ENCODE data around the gene GPSM1. TPM values are rescaled to one million over a fixed set of nuclear protein-coding genes. Genes with fewer than 3 reads are reported as not detected.

The GPSM1 gene
- 123 TPM for total RNA-seq

GRCh38 chr9:136327304-136327974 is at the start of gene GPSM1:
GPSM1 (plus strand) TSS chr9:136327539; CDS start chr9:136327696, 157 bp downstream.

GRCh38 chr9:136303825-136304416 is 23.4 kb upstream of the GPSM1 start, which contains the start of gene CCDC187:
CCDC187 (minus strand) TSS chr9:136304094; CDS start chr9:136303830, 264 bp downstream.

GRCh38 chr9:136363106-136363948 is 36.0 kb downstream of the GPSM1 start, which contains the start of gene DNLZ:
DNLZ (minus strand) TSS chr9:136363744; CDS start chr9:136363714, 30 bp downstream.

GRCh38 chr9:136373300-136374182 is 46.2 kb downstream of the GPSM1 start, which contains the start of gene CARD9:
CARD9 (minus strand) TSS chr9:136373669; CDS start chr9:136372078, 1,591 bp downstream.

GRCh38 chr9:136400038-136400834 is 72.9 kb downstream of the GPSM1 start, which contains the start of gene SNAPC4:
SNAPC4 (minus strand) TSS chr9:136400170; CDS start chr9:136398428, 1,742 bp downstream.

Other genes with a start within 250 kb of the GPSM1 start
- gene NACC2, start 232.2 kb upstream of the GPSM1 start, total RNA-seq, result 6.3 TPM
- gene TMEM250, start 208.7 kb upstream of the GPSM1 start, total RNA-seq, result 26.6 TPM
- gene LHX3, start 122.4 kb upstream of the GPSM1 start, total RNA-seq, result not detected
- gene QSOX2, start 81.7 kb upstream of the GPSM1 start, total RNA-seq, result 13.8 TPM
- gene CCDC187, start 23.4 kb upstream of the GPSM1 start, total RNA-seq, result not detected
- gene DNLZ, start 36.2 kb downstream of the GPSM1 start, total RNA-seq, result 12.5 TPM
- gene CARD9, start 46.1 kb downstream of the GPSM1 start, total RNA-seq, result 0.63 TPM
- 12.2 TPM for gene SNAPC4, start 72.6 kb downstream of the GPSM1 start, total RNA-seq
- 36.3 TPM for gene ENTR1, start 83.1 kb downstream of the GPSM1 start, total RNA-seq
- 29.1 TPM for gene PMPCA, start 83.1 kb downstream of the GPSM1 start, total RNA-seq
- gene INPP5E, start 112.3 kb downstream of the GPSM1 start, total RNA-seq, result 19.7 TPM
- 29.7 TPM for gene SEC16A, start 155.5 kb downstream of the GPSM1 start, total RNA-seq
- 57.6 TPM for gene NOTCH1, start 218.5 kb downstream of the GPSM1 start, total RNA-seq

All from parietal lobe (tissue), 1 donor.